PC-9 (cell line): Measurements from ENCODE around the gene SART3.

ENCODE experiments used
- EZH2 ChIP-seq: fragments of 200-600 bp; sonication (generic); IDR thresholded peaks from 2 replicates; pipeline ENCODE4 v1.8.0; 2017; ENCODE audit warnings: antibody characterized with exemption, low read depth
- TF ChIP-seq, protein P1 (sequence below): fragments of 200-600 bp; sonication (generic); conservative IDR thresholded peaks from 2 replicates; pipeline ENCODE4 v1.6.1; 2017; ENCODE audit warnings: mixed run types, antibody characterized with exemption, mild to moderate bottlenecking, moderate library complexity

DNA sequence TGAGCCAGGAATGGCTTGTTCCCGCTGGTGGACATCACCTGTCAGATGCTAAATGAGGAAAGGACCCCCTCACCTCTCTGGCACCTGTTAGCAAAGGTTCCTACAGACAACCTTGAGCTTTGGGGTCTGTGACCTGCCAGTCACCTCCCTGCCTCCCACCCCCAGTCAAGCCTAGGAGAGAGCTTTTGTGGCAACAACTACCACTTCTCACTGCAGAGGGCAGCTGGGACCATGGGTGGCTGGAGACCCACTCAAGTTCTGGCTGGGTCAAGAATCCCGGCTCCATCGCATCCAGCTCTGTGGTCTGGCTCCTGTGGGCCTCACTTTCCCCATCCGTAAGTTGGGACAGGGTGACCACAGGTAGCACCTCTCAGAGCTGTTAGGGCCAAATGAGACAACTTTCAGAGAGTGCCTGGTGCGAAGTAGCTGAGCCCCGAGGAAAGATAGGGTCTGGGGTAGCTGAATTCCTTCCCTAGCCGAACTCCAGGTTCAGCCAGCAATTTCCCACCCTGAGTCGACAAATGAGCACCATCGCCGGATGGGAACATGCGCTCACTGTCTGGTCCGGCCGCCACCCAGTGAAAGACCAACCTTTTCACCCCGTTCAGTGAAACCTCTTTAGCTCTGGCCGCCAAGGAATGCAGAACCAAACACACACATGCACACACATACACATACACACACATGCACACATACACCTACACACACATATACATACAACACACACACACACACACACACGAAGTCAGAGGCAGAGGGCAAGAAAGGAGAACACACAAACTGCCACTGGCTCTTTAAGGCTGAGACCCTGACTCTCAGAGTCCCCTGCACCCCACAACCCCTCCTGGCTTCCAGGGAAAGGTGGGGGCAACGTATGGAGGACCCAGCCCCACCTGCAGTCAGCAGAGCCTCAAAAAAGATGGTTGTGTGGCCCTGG is 35.0 kb upstream of the SART3 start:
- no peak for TF ChIP-seq EZH2
- TF ChIP-seq, protein P1, sequence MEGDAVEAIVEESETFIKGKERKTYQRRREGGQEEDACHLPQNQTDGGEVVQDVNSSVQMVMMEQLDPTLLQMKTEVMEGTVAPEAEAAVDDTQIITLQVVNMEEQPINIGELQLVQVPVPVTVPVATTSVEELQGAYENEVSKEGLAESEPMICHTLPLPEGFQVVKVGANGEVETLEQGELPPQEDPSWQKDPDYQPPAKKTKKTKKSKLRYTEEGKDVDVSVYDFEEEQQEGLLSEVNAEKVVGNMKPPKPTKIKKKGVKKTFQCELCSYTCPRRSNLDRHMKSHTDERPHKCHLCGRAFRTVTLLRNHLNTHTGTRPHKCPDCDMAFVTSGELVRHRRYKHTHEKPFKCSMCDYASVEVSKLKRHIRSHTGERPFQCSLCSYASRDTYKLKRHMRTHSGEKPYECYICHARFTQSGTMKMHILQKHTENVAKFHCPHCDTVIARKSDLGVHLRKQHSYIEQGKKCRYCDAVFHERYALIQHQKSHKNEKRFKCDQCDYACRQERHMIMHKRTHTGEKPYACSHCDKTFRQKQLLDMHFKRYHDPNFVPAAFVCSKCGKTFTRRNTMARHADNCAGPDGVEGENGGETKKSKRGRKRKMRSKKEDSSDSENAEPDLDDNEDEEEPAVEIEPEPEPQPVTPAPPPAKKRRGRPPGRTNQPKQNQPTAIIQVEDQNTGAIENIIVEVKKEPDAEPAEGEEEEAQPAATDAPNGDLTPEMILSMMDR = no peak
